ENCODE data around the gene LAX1. TPM values are rescaled to one million over a fixed set of nuclear protein-coding genes. Genes with fewer than 3 reads are reported as not detected.
"Not testable (repeated sequence)": the region's sequence is repeated elsewhere in the genome, so short reads cannot be mapped to it uniquely, and the experiment has no call there.

LAX1 gene
- total RNA-seq, 4 donors from 2014 or later, result 0.66 to 1.7 (median 1.7) TPM; not detected in 1

DNA sequence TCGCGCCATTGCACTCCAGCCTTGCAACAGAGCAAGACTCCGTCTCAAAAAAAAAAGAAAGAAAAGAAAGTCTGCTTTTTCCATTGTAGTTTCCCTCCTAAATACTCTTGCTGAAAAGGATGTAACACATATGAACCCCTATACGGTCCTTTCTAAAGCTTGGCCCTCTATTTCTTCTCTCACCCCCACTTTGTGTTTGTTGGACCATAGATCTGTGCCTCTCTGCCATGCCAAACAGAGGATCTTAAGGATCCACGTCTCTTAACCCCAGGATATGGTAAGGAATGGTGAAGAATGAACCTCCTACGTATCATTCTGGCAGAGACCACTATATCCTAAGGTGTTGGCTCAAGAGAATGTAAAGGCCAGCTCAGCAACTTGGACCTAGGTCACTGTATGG lies 18.7 kb upstream of the LAX1 start:
- 91 to 96% methylated on average over 6 of the region's 6 CpGs for WGBS, 2 donors
- Histone ChIP-seq H3K27ac (no peak overlapping the region), H3K27me3 (no peaks in the 10 kb centered on the region), H3K4me3 (no peak overlapping the region), H3K9me3 (no peaks in the 10 kb centered on the region), H3K36me3 (peaks cover 0 to 2% (median 0%) of the 10 kb centered on the region in 3 donors), H3K4me1 (peaks cover 16 to 45% (median 26%) of the 10 kb centered on the region in 3 donors)
- intact Hi-C loops (cut with DNase I), result no loop called here
- DNase-seq, result no peak
- no peak for TF ChIP-seq POLR2A (IDR thresholded peaks at IDR 0.05)
- TF ChIP-seq CTCF (IDR thresholded peaks at IDR 0.05), result no peak

GRCh38 chr1:203751051-203751450 lies 13.9 kb upstream of the LAX1 start:
- peaks cover 4 to 57% (median 18%) of the 10 kb centered on the region in 3 donors for H3K4me1 ChIP-seq
- DNase-seq, result no peak
- H3K27me3 ChIP-seq, result no peaks in the 10 kb centered on the region
- intact Hi-C loops (cut with DNase I), result no loop called here
- no peaks in the 10 kb centered on the region for H3K9me3 ChIP-seq
- 47 to 50% methylated on average over 3 of the region's 3 CpGs for WGBS, 2 donors
- H3K27ac ChIP-seq, result peak overlapping the region; percentile 64 to 80 (median 72)
- TF ChIP-seq CTCF (IDR thresholded peaks at IDR 0.05) (peak in 2 of 6 experiments; percentile 42 to 49), POLR2A (IDR thresholded peaks at IDR 0.05) (no peak)
- H3K36me3 ChIP-seq, result no peaks in the 10 kb centered on the region
- no peak overlapping the region for H3K4me3 ChIP-seq

DNA sequence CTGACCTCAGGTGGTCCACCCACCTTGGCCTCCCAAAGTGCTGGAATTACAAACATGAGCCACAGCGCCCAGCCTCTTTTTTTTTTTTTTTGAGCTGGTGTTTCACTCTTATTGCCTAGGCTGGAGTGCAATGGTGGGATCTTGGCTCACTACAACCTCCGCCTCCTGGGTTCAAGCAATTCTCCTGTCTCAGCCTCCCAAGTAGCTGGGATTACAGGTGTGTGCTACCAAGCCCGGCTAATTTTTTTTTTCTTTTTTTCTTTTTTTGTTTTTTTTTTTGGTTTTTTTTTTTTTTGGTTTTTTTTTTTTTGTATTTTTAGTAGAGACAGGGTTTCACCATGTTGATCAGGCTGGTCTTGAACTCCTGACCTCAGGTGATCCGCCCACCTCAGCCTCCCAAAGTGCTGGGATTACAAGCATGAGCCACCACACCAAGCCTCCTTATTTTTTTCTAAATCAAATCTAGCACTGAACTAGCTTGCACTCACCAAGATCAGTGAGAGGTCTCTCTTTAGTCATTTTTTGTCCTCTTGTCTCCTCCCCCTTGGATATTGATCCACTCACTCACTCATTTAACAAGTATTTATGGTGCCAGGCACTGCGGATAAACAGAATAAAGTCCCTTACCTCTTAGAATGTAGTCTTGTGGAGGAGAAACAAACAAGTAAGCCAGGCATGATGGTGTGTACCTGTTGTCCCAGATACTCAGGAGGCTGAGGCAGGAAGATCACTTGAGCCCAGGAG lies 13.2 kb upstream of the LAX1 start:
- Histone ChIP-seq H3K27ac (peak overlapping the region; percentile 57 to 80 (median 65)), H3K4me1 (peaks cover 4 to 60% (median 20%) of the 10 kb centered on the region in 3 donors)
- H3K27me3 ChIP-seq; H3K4me3 ChIP-seq; H3K36me3 ChIP-seq; intact Hi-C loops (cut with DNase I); H3K9me3 ChIP-seq; DNase-seq: not testable (repeated sequence)
- 59 to 63% methylated on average over 5 of the region's 5 CpGs for WGBS, 2 donors

DNA sequence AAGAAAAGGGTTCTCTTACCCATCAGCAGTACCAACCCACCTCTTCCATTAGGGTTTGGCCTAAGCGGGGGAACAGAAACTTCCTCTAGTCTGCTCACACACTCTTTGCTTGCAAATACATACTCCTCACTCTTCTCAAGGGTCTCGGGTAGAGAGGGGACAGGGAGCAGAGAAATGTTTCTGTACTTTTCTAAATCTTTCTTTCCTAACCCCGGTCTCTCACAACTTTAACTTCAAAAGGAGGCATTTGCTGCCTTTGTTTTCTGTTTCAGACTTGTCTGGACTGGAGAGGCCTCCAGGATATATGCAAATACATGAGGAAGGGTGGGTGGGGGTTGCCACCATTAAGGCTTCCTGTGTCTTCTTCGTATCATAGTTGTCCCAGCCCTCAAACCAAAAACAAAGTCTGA lies 10.5 kb upstream of the LAX1 start:
- H3K36me3 ChIP-seq, result no peaks in the 10 kb centered on the region
- WGBS, 2 donors, result 24 to 47% methylated on average over 4 of the region's 4 CpGs
- no peaks in the 10 kb centered on the region for H3K27me3 ChIP-seq
- DNase-seq, result no peak
- peaks cover 4 to 60% (median 20%) of the 10 kb centered on the region in 3 donors for H3K4me1 ChIP-seq
- intact Hi-C loops (cut with DNase I), result no loop called here
- H3K4me3 ChIP-seq, result no peak overlapping the region
- no peak for TF ChIP-seq CTCF (IDR thresholded peaks at IDR 0.05)
- TF ChIP-seq POLR2A (IDR thresholded peaks at IDR 0.05), result no peak
- no peaks in the 10 kb centered on the region for H3K9me3 ChIP-seq
- peak overlapping the region; percentile 62 to 80 (median 72) for H3K27ac ChIP-seq

GRCh38 chr1:203756036-203756435 lies 8.9 kb upstream of the LAX1 start:
- peak overlapping the region in 1 of 4 donors; percentile 80 for H3K27ac ChIP-seq
- no peak for DNase-seq
- no peak overlapping the region for H3K4me3 ChIP-seq
- H3K9me3 ChIP-seq, result no peaks in the 10 kb centered on the region
- no peaks in the 10 kb centered on the region for H3K36me3 ChIP-seq
- H3K27me3 ChIP-seq, result no peaks in the 10 kb centered on the region
- intact Hi-C loops (cut with DNase I), result no loop called here
- TF ChIP-seq POLR2A (IDR thresholded peaks at IDR 0.05) (no peak), CTCF (IDR thresholded peaks at IDR 0.05) (no peak)
- H3K4me1 ChIP-seq, result peaks cover 4 to 54% (median 15%) of the 10 kb centered on the region in 3 donors
- 69 to 73% methylated on average over 4 of the region's 4 CpGs for WGBS, 2 donors

- intact Hi-C loops (cut with DNase I); DNase-seq; H3K9me3 ChIP-seq; H3K27ac ChIP-seq; H3K27me3 ChIP-seq; H3K4me3 ChIP-seq; H3K36me3 ChIP-seq: not testable (repeated sequence)
- peaks cover 4 to 31% (median 15%) of the 10 kb centered on the region in 3 donors for H3K4me1 ChIP-seq
- WGBS, 2 donors, result 88 to 91% methylated on average over 2 of the region's 2 CpGs
Measured at GRCh38 chr1:203758749-203759148, 6.2 kb upstream of the LAX1 start.

All from esophagus squamous epithelium (tissue), 5 donors.